Endothelial cell of umbilical vein (primary cell): ENCODE measurements around the gene UBE2M. TPM values are rescaled to one million over a fixed set of nuclear protein-coding genes. Genes with fewer than 3 reads are reported as not detected.

Experiments used
- BruUV-seq: library from RNA; stranded (reverse); fragments of 400-500 nt; replicated peaks from 2 replicates; lab custom pipeline; 2021; lab: Mats Ljungman, UMichigan
- CTCF ChIA-PET: fragments of 300-600, 350-600 bp; sonication (Branson Sonifier 250); formaldehyde crosslinking; loops from one replicate; lab custom pipeline; 2021; ENCODE audit warnings: antibody characterized with exemption, inconsistent platforms; lab: Charles Lee
- POLR2A ChIA-PET: fragments of 300-600, 350-600 bp; sonication (Branson Sonifier 250); formaldehyde crosslinking; loops from one replicate; lab custom pipeline; 2021; ENCODE audit warnings: antibody characterized with exemption, inconsistent platforms; lab: Charles Lee
- DNase-seq: peaks from one replicate; pipeline ENCODE4 v3.0.0-alpha.2; 2011; ENCODE audit warnings: low read depth, low spot score
- FAIRE-seq: peaks from 2 replicates; lab custom pipeline; 2011; peaks lifted over from hg19 to GRCh38; lab: Jason Lieb, UNC
- H2AFZ ChIP-seq: 2 replicates; pipeline ENCODE4 v1.6.0; 2012; ENCODE audit warnings: low read depth, low read length, control low read depth, inconsistent platforms
- H3K27ac ChIP-seq: 2 replicates; pipeline ENCODE4 v1.5.1; 2011; ENCODE audit warnings: low read depth, mild to moderate bottlenecking, control low read depth, low read length, moderate library complexity; ENCODE audit not compliant: insufficient read depth
- H3K27me3 ChIP-seq, 2 experiments: 2 replicates each; pipeline versions ENCODE4 v1.6.0 to v1.6.1; 2011; ENCODE audit warnings: low read length in 2 of 2, mixed read lengths in 1 of 2; ENCODE audit not compliant: control insufficient read depth in 2 of 2, insufficient read depth in 2 of 2
- H3K36me3 ChIP-seq, 2 experiments: 2 replicates in 1 of 2; 3 replicates in 1 of 2; pipeline ENCODE4 v1.5.1; 2011; ENCODE audit warnings: low read length in 2 of 2, mild to moderate bottlenecking in 1 of 2, moderate library complexity in 1 of 2; ENCODE audit not compliant: control insufficient read depth in 2 of 2, insufficient read depth in 2 of 2; ENCODE audit errors: extremely low read depth in 1 of 2
- H3K4me1 ChIP-seq: 3 replicates; pipeline ENCODE4 v1.5.1; 2011; ENCODE audit warnings: mild to moderate bottlenecking, low read length; ENCODE audit not compliant: control insufficient read depth, insufficient read depth; ENCODE audit errors: extremely low read depth
- H3K4me2 ChIP-seq: 2 replicates; pipeline ENCODE4 v1.6.1; 2011; ENCODE audit warnings: low read length, control low read depth, mixed read lengths; ENCODE audit not compliant: insufficient read depth
- H3K4me3 ChIP-seq, 3 experiments: fragments of 200-600 bp in 1 of 3; sonication (generic), shearing (Covaris generic) in 1 of 3; replicated peaks in 1 of 3; 2 replicates each; pipeline ENCODE4 v1.5.1; 2011 to 2016; ENCODE audit warnings: control low read depth in 3 of 3, low read length in 3 of 3, mild to moderate bottlenecking in 2 of 3, inconsistent platforms in 1 of 3, low read depth in 1 of 3, moderate library complexity in 1 of 3; ENCODE audit not compliant: insufficient read depth in 1 of 3
- H3K79me2 ChIP-seq: 2 replicates; pipeline ENCODE4 v1.6.0; 2012; ENCODE audit warnings: low read length, inconsistent platforms; ENCODE audit not compliant: control insufficient read depth, insufficient read depth
- H3K9ac ChIP-seq: replicated peaks from 2 replicates; pipeline ENCODE3; 2011; ENCODE audit warnings: low read length, control low read depth; ENCODE audit not compliant: insufficient read depth; ENCODE audit errors: extremely low read depth
- H3K9me1 ChIP-seq: replicated peaks from 3 replicates; pipeline ENCODE4 v1.6.0; 2011; ENCODE audit warnings: mild to moderate bottlenecking, low read length; ENCODE audit not compliant: control insufficient read depth, insufficient read depth; ENCODE audit errors: extremely low read depth
- H3K9me3 ChIP-seq: replicated peaks from 2 replicates; pipeline ENCODE4 v1.5.1; 2012; ENCODE audit warnings: low read length, inconsistent platforms; ENCODE audit not compliant: control insufficient read depth, insufficient read depth
- H4K20me1 ChIP-seq: replicated peaks from 2 replicates; pipeline ENCODE3; 2011; ENCODE audit warnings: mild to moderate bottlenecking, low read length; ENCODE audit not compliant: control insufficient read depth, insufficient read depth; ENCODE audit errors: extremely low read depth
- EZH2 ChIP-seq: IDR thresholded peaks from 2 replicates; pipeline ENCODE4 v1.6.1; 2012; ENCODE audit warnings: borderline replicate concordance, low read depth, mild to moderate bottlenecking, moderate library complexity, low read length, inconsistent platforms; ENCODE audit not compliant: severe bottlenecking
- FOS ChIP-seq: IDR thresholded peaks from 2 replicates; pipeline ENCODE4 v1.6.1; 2011; ENCODE audit warnings: mild to moderate bottlenecking, low read length, moderate library complexity, borderline replicate concordance; ENCODE audit not compliant: insufficient read depth
- JUN ChIP-seq: IDR thresholded peaks from 2 replicates; pipeline ENCODE4 v1.6.1; 2011; ENCODE audit warnings: borderline replicate concordance, low read depth; ENCODE audit not compliant: insufficient read length, insufficient read depth
- MYC ChIP-seq: IDR thresholded peaks from one replicate; pipeline ENCODE4 v1.6.1; 2011; ENCODE audit warnings: mild to moderate bottlenecking, low read depth, low read length
- POLR2A ChIP-seq: IDR thresholded peaks from 2 replicates; pipeline ENCODE4 v1.6.1; 2012; ENCODE audit warnings: low read depth, mild to moderate bottlenecking, control low read depth, low read length
- dilution Hi-C: fragments of 300-500 bp; cut with MboI; formaldehyde crosslinking; loops from one replicate; pipeline ENCODE4 v1.15.0; 2019; ENCODE audit warnings: low sequenced_read_pairs; ENCODE audit not compliant: extremely low pct_ligation_motif_present
- intact Hi-C: fragments of 100-400 bp; cut with micrococcal nuclease; formaldehyde crosslinking; loops from one replicate; pipeline ENCODE4 v1.10.0; 2022
- polyA plus RNA-seq, 4 experiments: library from polyadenylated mRNA; depleted of rRNA in 3 of 4; stranded (reverse) in 3 of 4; unstranded in 1 of 4; fragments of >200 nt; gene quantifications; 2 replicates each; pipeline versions ENCODE4 v1.2.1 to v1.2.3, GENCODE V29; 2011 to 2012; ENCODE audit warnings: missing spikeins in 1 of 4
- total RNA-seq: library from RNA; stranded (reverse); gene quantifications from 2 replicates; pipeline ENCODE4 v1.2.3, GENCODE V29; 2021
- TF ChIP-seq, protein P1 (sequence below): IDR thresholded peaks from 2 replicates; pipeline ENCODE4 v1.6.1; 2011; ENCODE audit not compliant: insufficient read depth, insufficient read length

Gene UBE2M
- total and polyA plus RNA-seq, 2 donors (not counting 3 experiments of a cell fraction or from before 2014, with no cell fraction given): 87.8 to 102 TPM

DNA sequence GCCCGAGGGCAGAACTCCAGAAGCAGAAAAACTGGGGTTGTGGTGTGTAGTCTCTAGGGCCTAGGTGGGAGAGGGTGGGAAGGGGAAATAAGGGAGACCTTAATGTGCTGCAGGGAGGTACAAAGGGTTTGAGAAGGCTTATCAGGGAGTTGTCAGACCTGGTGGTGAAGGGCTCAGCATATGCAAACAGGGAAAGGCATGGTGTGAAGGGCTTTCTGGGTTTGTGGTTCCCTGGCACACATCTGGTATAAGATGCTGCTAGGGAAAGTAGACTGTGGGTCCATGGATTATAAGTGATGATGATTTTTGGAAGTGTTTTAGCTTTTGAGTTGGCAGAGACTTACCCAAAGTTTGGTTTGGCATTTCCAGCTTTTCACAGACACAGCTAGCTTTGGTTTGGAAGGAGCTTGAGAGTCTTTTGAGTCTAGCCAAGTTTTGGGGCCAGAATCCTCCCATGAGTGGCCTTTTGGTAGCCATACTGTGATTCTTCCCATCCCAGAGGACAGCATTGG lies 12.3 kb downstream of the UBE2M start:
- H3K79me2 ChIP-seq: peaks cover 50% of the 10 kb centered on the region
- POLR2A ChIA-PET: interaction anchor here (0.6 to 1.8 kb wide), 2 partner anchors 12 to 26 kb away, joined by 6 read pairs; partner anchors contain the start of gene ZBTB45
- no peaks in the 10 kb centered on the region for H3K9me3 ChIP-seq
- no peak for FAIRE-seq
- peak overlapping the region; percentile 71 for H3K9ac ChIP-seq
- peaks cover 4% of the 10 kb centered on the region for H4K20me1 ChIP-seq
- H3K4me2 ChIP-seq: peak overlapping the region; percentile 44
- no peak overlapping the region for H3K27ac ChIP-seq
- peaks cover 15% of the 10 kb centered on the region for H3K4me1 ChIP-seq
- intact Hi-C loops (no loop called here), dilution Hi-C loops (no loop called here)
- peaks cover 8 to 37% of the 10 kb centered on the region in 2 experiments for H3K36me3 ChIP-seq
- peaks cover 0 to 2% of the 10 kb centered on the region in 2 experiments for H3K27me3 ChIP-seq
- no peak for DNase-seq
- BruUV-seq: no TSS peak
- peak overlapping the region; percentile 82 to 94 (median 85) for H3K4me3 ChIP-seq
- no peaks in the 10 kb centered on the region for H3K9me1 ChIP-seq
- H2AFZ ChIP-seq: no peak overlapping the region
- TF ChIP-seq EZH2: no peak
- TF ChIP-seq POLR2A: no peak
- no peak for TF ChIP-seq MYC
- no peak for TF ChIP-seq FOS
- TF ChIP-seq, protein P1, sequence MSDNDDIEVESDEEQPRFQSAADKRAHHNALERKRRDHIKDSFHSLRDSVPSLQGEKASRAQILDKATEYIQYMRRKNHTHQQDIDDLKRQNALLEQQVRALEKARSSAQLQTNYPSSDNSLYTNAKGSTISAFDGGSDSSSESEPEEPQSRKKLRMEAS: no peak
- TF ChIP-seq JUN: no peak
- CTCF ChIA-PET: interaction anchor here (1.2 to 2.2 kb wide), 3 partner anchors 8 to 35 kb away, joined by 3 to 15 read pairs (median 9); partner anchors contain the start of genes CHMP2A and ZBTB45
